Uterus (tissue), 2 donors: ENCODE measurements around the gene CDK5R1.

Experiments used
- CTCF ChIP-seq, 4 experiments: fragments of 200-600 bp in 2 of 4; fragments of 450-650 bp in 2 of 4; sonication (generic) in 2 of 4; IDR thresholded peaks; one replicate each; pipeline ENCODE4 v1.5.1; 2016 to 2019; ENCODE audit warnings: antibody characterized with exemption in 4 of 4, mild to moderate bottlenecking in 2 of 4, moderate library complexity in 1 of 4
- POLR2A ChIP-seq, 2 donors: fragments of 450-650 bp; IDR thresholded peaks; one replicate each; pipeline ENCODE4 v1.6.1; 2016; ENCODE audit warnings: antibody characterized with exemption in 2 of 2, mild to moderate bottlenecking in 1 of 2, moderate library complexity in 1 of 2

GRCh38 chr17:32452281-32452680 is 34.5 kb upstream of the CDK5R1 start:
- TF ChIP-seq CTCF (IDR thresholded peaks at IDR 0.05) = no peak
- no peak for TF ChIP-seq POLR2A (IDR thresholded peaks at IDR 0.05)
